HEK293 (cell line): ENCODE results near the gene MMS19.

Experiments used
- ELK4 ChIP-seq: IDR thresholded peaks from 2 replicates; pipeline ENCODE4 v1.6.1; 2011; ENCODE audit warnings: mild to moderate bottlenecking, low read depth, low read length, borderline replicate concordance
- MZF1 ChIP-seq: fragments of 450-650 bp; formaldehyde crosslinking; IDR thresholded peaks from 2 replicates; pipeline ENCODE4 v1.5.1; 2017; ENCODE audit warnings: missing biosample characterization, missing genetic modification characterization, borderline replicate concordance
- PRDM4 ChIP-seq: fragments of 450-650 bp; formaldehyde crosslinking; IDR thresholded peaks from 2 replicates; pipeline ENCODE4 v1.5.1; 2017; ENCODE audit warnings: missing biosample characterization, missing genetic modification characterization
- REST ChIP-seq: fragments of 450-650 bp; formaldehyde crosslinking; IDR thresholded peaks from 2 replicates; pipeline ENCODE4 v1.5.1; 2016; ENCODE audit warnings: missing biosample characterization, missing genetic modification characterization
- SP2 ChIP-seq: fragments of 450-650 bp; formaldehyde crosslinking; IDR thresholded peaks from 2 replicates; pipeline ENCODE4 v1.5.1; 2016; ENCODE audit warnings: missing biosample characterization, missing genetic modification characterization
- ZBTB6 ChIP-seq: fragments of 450-650 bp; formaldehyde crosslinking; IDR thresholded peaks from 2 replicates; pipeline ENCODE4 v1.5.1; 2017; ENCODE audit warnings: missing biosample characterization, missing genetic modification characterization
- ZNF280D ChIP-seq: fragments of 450-650 bp; formaldehyde crosslinking; IDR thresholded peaks from 2 replicates; pipeline ENCODE4 v1.5.1; 2016; ENCODE audit warnings: missing biosample characterization, missing genetic modification characterization
- ZNF830 ChIP-seq: fragments of 450-650 bp; IDR thresholded peaks from 2 replicates; pipeline ENCODE4 v1.5.0; 2018; ENCODE audit warnings: missing biosample characterization, missing genetic modification characterization, low read depth, mild to moderate bottlenecking, moderate library complexity
- ZNF837 ChIP-seq: fragments of 450-650 bp; formaldehyde crosslinking; IDR thresholded peaks from 2 replicates; pipeline ENCODE4 v1.5.1; 2016; ENCODE audit warnings: missing biosample characterization, missing genetic modification characterization
- TF ChIP-seq, protein P1 (sequence below): fragments of 450-650 bp; formaldehyde crosslinking; IDR thresholded peaks from 2 replicates; pipeline ENCODE4 v1.5.1; 2016; ENCODE audit warnings: missing biosample characterization, missing genetic modification characterization
- TF ChIP-seq, protein P2 (sequence below): fragments of 450-650 bp; formaldehyde crosslinking; IDR thresholded peaks from 2 replicates; pipeline ENCODE4 v1.5.1; 2016; ENCODE audit warnings: missing biosample characterization, missing genetic modification characterization
- TF ChIP-seq, protein P3 (sequence below): fragments of 450-650 bp; formaldehyde crosslinking; IDR thresholded peaks from 2 replicates; pipeline ENCODE4 v1.5.1; 2016; ENCODE audit warnings: missing biosample characterization, missing genetic modification characterization
- TF ChIP-seq, protein P4 (sequence below): fragments of 450-650 bp; formaldehyde crosslinking; IDR thresholded peaks from 2 replicates; pipeline ENCODE4 v1.5.1; 2016; ENCODE audit warnings: missing biosample characterization, missing genetic modification characterization

- no peak for TF ChIP-seq REST (tag by site-specific recombination)
- TF ChIP-seq, protein P1, sequence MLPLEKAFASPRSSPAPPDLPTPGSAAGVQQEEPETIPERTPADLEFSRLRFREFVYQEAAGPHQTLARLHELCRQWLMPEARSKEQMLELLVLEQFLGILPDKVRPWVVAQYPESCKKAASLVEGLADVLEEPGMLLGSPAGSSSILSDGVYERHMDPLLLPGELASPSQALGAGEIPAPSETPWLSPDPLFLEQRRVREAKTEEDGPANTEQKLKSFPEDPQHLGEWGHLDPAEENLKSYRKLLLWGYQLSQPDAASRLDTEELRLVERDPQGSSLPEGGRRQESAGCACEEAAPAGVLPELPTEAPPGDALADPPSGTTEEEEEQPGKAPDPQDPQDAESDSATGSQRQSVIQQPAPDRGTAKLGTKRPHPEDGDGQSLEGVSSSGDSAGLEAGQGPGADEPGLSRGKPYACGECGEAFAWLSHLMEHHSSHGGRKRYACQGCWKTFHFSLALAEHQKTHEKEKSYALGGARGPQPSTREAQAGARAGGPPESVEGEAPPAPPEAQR: no peak
- no peak for TF ChIP-seq MZF1 (tag by site-specific recombination)
- TF ChIP-seq, protein P2, sequence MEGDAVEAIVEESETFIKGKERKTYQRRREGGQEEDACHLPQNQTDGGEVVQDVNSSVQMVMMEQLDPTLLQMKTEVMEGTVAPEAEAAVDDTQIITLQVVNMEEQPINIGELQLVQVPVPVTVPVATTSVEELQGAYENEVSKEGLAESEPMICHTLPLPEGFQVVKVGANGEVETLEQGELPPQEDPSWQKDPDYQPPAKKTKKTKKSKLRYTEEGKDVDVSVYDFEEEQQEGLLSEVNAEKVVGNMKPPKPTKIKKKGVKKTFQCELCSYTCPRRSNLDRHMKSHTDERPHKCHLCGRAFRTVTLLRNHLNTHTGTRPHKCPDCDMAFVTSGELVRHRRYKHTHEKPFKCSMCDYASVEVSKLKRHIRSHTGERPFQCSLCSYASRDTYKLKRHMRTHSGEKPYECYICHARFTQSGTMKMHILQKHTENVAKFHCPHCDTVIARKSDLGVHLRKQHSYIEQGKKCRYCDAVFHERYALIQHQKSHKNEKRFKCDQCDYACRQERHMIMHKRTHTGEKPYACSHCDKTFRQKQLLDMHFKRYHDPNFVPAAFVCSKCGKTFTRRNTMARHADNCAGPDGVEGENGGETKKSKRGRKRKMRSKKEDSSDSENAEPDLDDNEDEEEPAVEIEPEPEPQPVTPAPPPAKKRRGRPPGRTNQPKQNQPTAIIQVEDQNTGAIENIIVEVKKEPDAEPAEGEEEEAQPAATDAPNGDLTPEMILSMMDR: no peak
- TF ChIP-seq, protein P3, sequence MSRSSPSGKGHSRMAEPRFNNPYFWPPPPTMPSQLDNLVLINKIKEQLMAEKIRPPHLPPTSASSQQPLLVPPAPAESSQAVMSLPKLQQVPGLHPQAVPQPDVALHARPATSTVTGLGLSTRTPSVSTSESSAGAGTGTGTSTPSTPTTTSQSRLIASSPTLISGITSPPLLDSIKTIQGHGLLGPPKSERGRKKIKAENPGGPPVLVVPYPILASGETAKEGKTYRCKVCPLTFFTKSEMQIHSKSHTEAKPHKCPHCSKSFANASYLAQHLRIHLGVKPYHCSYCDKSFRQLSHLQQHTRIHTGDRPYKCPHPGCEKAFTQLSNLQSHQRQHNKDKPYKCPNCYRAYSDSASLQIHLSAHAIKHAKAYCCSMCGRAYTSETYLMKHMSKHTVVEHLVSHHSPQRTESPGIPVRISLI: no peak
- no peak for TF ChIP-seq ZNF280D (tag by site-specific recombination)
- no peak for TF ChIP-seq PRDM4
- no peak for TF ChIP-seq ZNF837 (tag by site-specific recombination)
- TF ChIP-seq, protein P4, sequence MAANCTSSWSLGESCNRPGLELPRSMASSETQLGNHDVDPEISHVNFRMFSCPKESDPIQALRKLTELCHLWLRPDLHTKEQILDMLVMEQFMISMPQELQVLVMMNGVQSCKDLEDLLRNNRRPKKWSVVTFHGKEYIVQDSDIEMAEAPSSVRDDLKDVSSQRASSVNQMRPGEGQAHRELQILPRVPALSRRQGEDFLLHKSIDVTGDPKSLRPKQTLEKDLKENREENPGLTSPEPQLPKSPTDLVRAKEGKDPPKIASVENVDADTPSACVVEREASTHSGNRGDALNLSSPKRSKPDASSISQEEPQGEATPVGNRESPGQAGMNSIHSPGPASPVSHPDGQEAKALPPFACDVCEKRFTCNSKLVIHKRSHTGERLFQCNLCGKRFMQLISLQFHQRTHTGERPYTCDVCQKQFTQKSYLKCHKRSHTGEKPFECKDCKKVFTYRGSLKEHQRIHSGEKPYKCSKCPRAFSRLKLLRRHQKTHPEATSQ (tag by site-specific recombination): no peak
- no peak for TF ChIP-seq ELK4
- no peak for TF ChIP-seq SP2 (tag by site-specific recombination)
- TF ChIP-seq ZNF830 (tag by site-specific recombination): no peak
- TF ChIP-seq ZBTB6: no peak
Measured at GRCh38 chr10:97508342-97508741, 10.1 kb upstream of the MMS19 start.
